Naive B cell (primary cell): ENCODE data around the gene PARD6G. TPM values are rescaled to one million over a fixed set of nuclear protein-coding genes. Genes with fewer than 3 reads are reported as not detected.
"Not testable (repeated sequence)": the region's sequence is repeated elsewhere in the genome, so short reads cannot be mapped to it uniquely, and the experiment has no call there.

Experiments used
- ATAC-seq, 2 donors: fragments of 150-1000 bp; cut with Tn5 transposase; 2 replicates each; pipeline ENCODE4 v1.10.0; 2021; ENCODE audit warnings: low read depth in 2 of 2, mild to moderate bottlenecking in 2 of 2, moderate library complexity in 2 of 2
- DNase-seq: peaks from one replicate; pipeline ENCODE4 v3.0.0; 2022
- H3K27ac Mint-ChIP-seq, 6 donors: one replicate each; pipeline ENCODE4 v1.8.0; 2020 to 2022; ENCODE audit warnings: mild to moderate bottlenecking in 6 of 6, mixed read lengths in 6 of 6, moderate library complexity in 5 of 6, inconsistent platforms in 2 of 6
- H3K27me3 Mint-ChIP-seq, 3 donors: one replicate each; pipeline ENCODE4 v1.8.0; 2021 to 2022; ENCODE audit warnings: mixed read lengths in 3 of 3, mild to moderate bottlenecking in 1 of 3
- H3K36me3 Mint-ChIP-seq, 2 donors: one replicate each; pipeline ENCODE4 v1.8.0; 2020 to 2022; ENCODE audit warnings: mixed read lengths in 2 of 2, inconsistent platforms in 1 of 2, mild to moderate bottlenecking in 1 of 2
- H3K4me1 Mint-ChIP-seq, 3 donors: one replicate each; pipeline ENCODE4 v1.8.0; 2020 to 2022; ENCODE audit warnings: mixed read lengths in 3 of 3, inconsistent platforms in 1 of 3, mild to moderate bottlenecking in 1 of 3, moderate library complexity in 1 of 3
- H3K4me3 Mint-ChIP-seq, 8 donors: one replicate each; pipeline ENCODE4 v1.8.0; 2020 to 2022; ENCODE audit warnings: mild to moderate bottlenecking in 8 of 8, mixed read lengths in 8 of 8, moderate library complexity in 8 of 8, inconsistent platforms in 2 of 8
- H3K9me3 Mint-ChIP-seq, 7 donors: one replicate each; pipeline ENCODE4 v1.8.0; 2020 to 2022; ENCODE audit warnings: mixed read lengths in 7 of 7, mild to moderate bottlenecking in 5 of 7, inconsistent platforms in 2 of 7, moderate library complexity in 1 of 7
- polyA plus RNA-seq, 6 donors: library from polyadenylated mRNA; unstranded; fragments of 300-500 nt; fragmentation: Illumina TruSeq; gene quantifications; one replicate each; pipeline ENCODE4 v1.2.3, GENCODE V29; 2021; ENCODE audit warnings: low read depth in 6 of 6

The PARD6G gene
- polyA plus RNA-seq, 6 donors from 2014 or later: not detected

- peaks cover 0 to 4% (median 0%) of the 10 kb centered on the region in 7 donors for H3K9me3 Mint-ChIP-seq
- H3K27me3 Mint-ChIP-seq: peaks cover 20 to 49% (median 37%) of the 10 kb centered on the region in 3 donors
Measured at GRCh38 chr18:80249217-80250093, 2.1 kb upstream of the PARD6G start.

GRCh38 chr18:80246445-80247392 is 595 bp downstream of the PARD6G start:
- ATAC-seq (peak; percentile 39 to 55), DNase-seq (no peak)
- Mint-ChIP-seq H3K36me3 (no peaks in the 10 kb centered on the region), H3K9me3 (peaks cover 0 to 4% (median 0%) of the 10 kb centered on the region in 7 donors), H3K27me3 (peaks cover 34 to 59% (median 51%) of the 10 kb centered on the region in 3 donors), H3K4me3 (peak overlapping the region in 6 of 8 donors; percentile 22 to 78 (median 55)), H3K4me1 (peaks cover 0 to 10% (median 0%) of the 10 kb centered on the region in 3 donors), H3K27ac (no peak overlapping the region)

More at GRCh38 chr18:80249217-80250093, 2.1 kb upstream of the PARD6G start:
- H3K4me1 Mint-ChIP-seq: peaks cover 0 to 10% (median 0%) of the 10 kb centered on the region in 3 donors
- no peak for ATAC-seq
- no peak for DNase-seq
- peak overlapping the region in 3 of 8 donors; percentile 9 to 20 (median 20) for H3K4me3 Mint-ChIP-seq
- H3K36me3 Mint-ChIP-seq: no peaks in the 10 kb centered on the region
- H3K27ac Mint-ChIP-seq: no peak overlapping the region

- Mint-ChIP-seq H3K27me3 (peaks cover 38 to 65% (median 53%) of the 10 kb centered on the region in 3 donors), H3K36me3 (no peaks in the 10 kb centered on the region), H3K27ac (no peak overlapping the region), H3K9me3 (peaks cover 0 to 4% (median 0%) of the 10 kb centered on the region in 7 donors), H3K4me1 (peaks cover 0 to 10% (median 0%) of the 10 kb centered on the region in 3 donors), H3K4me3 (peak overlapping the region; percentile 65 to 83 (median 76))
- ATAC-seq (no peak), DNase-seq (no peak)
Measured at GRCh38 chr18:80245781-80246444, 1.4 kb downstream of the PARD6G start.

- peaks cover 0 to 4% (median 0%) of the 10 kb centered on the region in 7 donors for H3K9me3 Mint-ChIP-seq
- peak overlapping the region in 7 of 8 donors; percentile 65 to 83 (median 71) for H3K4me3 Mint-ChIP-seq
- no peak overlapping the region for H3K27ac Mint-ChIP-seq
- peaks cover 0 to 10% (median 0%) of the 10 kb centered on the region in 3 donors for H3K4me1 Mint-ChIP-seq
- peaks cover 38 to 65% (median 59%) of the 10 kb centered on the region in 3 donors for H3K27me3 Mint-ChIP-seq
- ATAC-seq: no peak
- no peaks in the 10 kb centered on the region for H3K36me3 Mint-ChIP-seq
- DNase-seq: no peak
Measured at GRCh38 chr18:80244956-80245730, 2.2 kb downstream of the PARD6G start.

- ATAC-seq: no peak
- Mint-ChIP-seq H3K4me3 (no peak overlapping the region), H3K36me3 (no peaks in the 10 kb centered on the region), H3K4me1 (peaks cover 0 to 10% (median 0%) of the 10 kb centered on the region in 3 donors), H3K9me3 (peaks cover 0 to 1% (median 0%) of the 10 kb centered on the region in 7 donors), H3K27me3 (peaks cover 33 to 61% (median 57%) of the 10 kb centered on the region in 3 donors), H3K27ac (no peak overlapping the region)
- DNase-seq: no peak
Measured at GRCh38 chr18:80244167-80244566, 3.1 kb downstream of the PARD6G start.

- Mint-ChIP-seq H3K4me3 (peak overlapping the region in 1 of 8 donors; percentile 29), H3K36me3 (no peaks in the 10 kb centered on the region), H3K27ac (no peak overlapping the region), H3K9me3 (peaks cover 0 to 4% (median 0%) of the 10 kb centered on the region in 7 donors), H3K4me1 (peaks cover 0 to 10% (median 0%) of the 10 kb centered on the region in 3 donors), H3K27me3 (peaks cover 33 to 66% (median 57%) of the 10 kb centered on the region in 3 donors)
- DNase-seq (no peak), ATAC-seq (no peak)
Measured at GRCh38 chr18:80243204-80243603, 4.1 kb downstream of the PARD6G start.

- Mint-ChIP-seq H3K4me1 (peaks cover 0 to 8% (median 0%) of the 10 kb centered on the region in 3 donors), H3K4me3 (no peak overlapping the region), H3K27me3 (peaks cover 33 to 66% (median 61%) of the 10 kb centered on the region in 3 donors), H3K9me3 (peaks cover 0 to 4% (median 0%) of the 10 kb centered on the region in 7 donors), H3K36me3 (no peaks in the 10 kb centered on the region), H3K27ac (no peak overlapping the region)
- no peak for DNase-seq
- no peak for ATAC-seq
Measured at GRCh38 chr18:80241919-80242777, 5.2 kb downstream of the PARD6G start.

- Mint-ChIP-seq H3K4me1 (no peaks in the 10 kb centered on the region), H3K9me3 (peaks cover 0 to 9% (median 4%) of the 10 kb centered on the region in 7 donors), H3K4me3 (peak overlapping the region in 1 of 8 donors; percentile 75), H3K36me3 (no peaks in the 10 kb centered on the region), H3K27me3 (peaks cover 26 to 55% (median 52%) of the 10 kb centered on the region in 3 donors), H3K27ac (no peak overlapping the region)
- no peak for DNase-seq
- ATAC-seq: no peak
Measured at GRCh38 chr18:80239830-80240229, 7.5 kb downstream of the PARD6G start.

GRCh38 chr18:80238651-80239260 is 8.6 kb downstream of the PARD6G start:
- no peak for DNase-seq
- H3K36me3 Mint-ChIP-seq: peaks cover 0 to 5% of the 10 kb centered on the region in 2 donors
- ATAC-seq: no peak
- no peaks in the 10 kb centered on the region for H3K4me1 Mint-ChIP-seq
- H3K4me3 Mint-ChIP-seq: no peak overlapping the region
- peaks cover 0 to 20% (median 4%) of the 10 kb centered on the region in 7 donors for H3K9me3 Mint-ChIP-seq
- H3K27ac Mint-ChIP-seq: no peak overlapping the region
- peaks cover 16 to 55% (median 48%) of the 10 kb centered on the region in 3 donors for H3K27me3 Mint-ChIP-seq

GRCh38 chr18:80237519-80237918 is 9.8 kb downstream of the PARD6G start:
- not testable (repeated sequence) for H3K4me1 Mint-ChIP-seq, ATAC-seq, H3K4me3 Mint-ChIP-seq, DNase-seq, H3K27ac Mint-ChIP-seq, H3K36me3 Mint-ChIP-seq
- peaks cover 0 to 20% (median 4%) of the 10 kb centered on the region in 7 donors for H3K9me3 Mint-ChIP-seq
- peaks cover 6 to 52% (median 38%) of the 10 kb centered on the region in 3 donors for H3K27me3 Mint-ChIP-seq

GRCh38 chr18:80234398-80234797 is 12.9 kb downstream of the PARD6G start:
- ATAC-seq (no peak), DNase-seq (no peak)
- peaks cover 0 to 31% (median 22%) of the 10 kb centered on the region in 3 donors for H3K27me3 Mint-ChIP-seq
- peaks cover 0 to 20% (median 4%) of the 10 kb centered on the region in 7 donors for H3K9me3 Mint-ChIP-seq
- peaks cover 0 to 5% of the 10 kb centered on the region in 2 donors for H3K36me3 Mint-ChIP-seq
- H3K4me1 Mint-ChIP-seq: no peaks in the 10 kb centered on the region
- H3K27ac Mint-ChIP-seq: no peak overlapping the region
- H3K4me3 Mint-ChIP-seq: no peak overlapping the region
